ENCODE measurements around the gene VRK1.

- TF ChIP-seq CTCF (IDR thresholded peaks at IDR 0.05; ENCODE audit: low read depth, low read length, poor library complexity, severe bottlenecking) = no peak
- no peak for TF ChIP-seq EZH2phosphoT487 (IDR thresholded peaks at IDR 0.05; ENCODE audit: borderline replicate concordance, low read length)
Observed at GRCh38 chr14:96757456-96757855, 39.7 kb upstream of the VRK1 start.
